ENCODE results near the gene PADI3.

Gene PADI3

DNA sequence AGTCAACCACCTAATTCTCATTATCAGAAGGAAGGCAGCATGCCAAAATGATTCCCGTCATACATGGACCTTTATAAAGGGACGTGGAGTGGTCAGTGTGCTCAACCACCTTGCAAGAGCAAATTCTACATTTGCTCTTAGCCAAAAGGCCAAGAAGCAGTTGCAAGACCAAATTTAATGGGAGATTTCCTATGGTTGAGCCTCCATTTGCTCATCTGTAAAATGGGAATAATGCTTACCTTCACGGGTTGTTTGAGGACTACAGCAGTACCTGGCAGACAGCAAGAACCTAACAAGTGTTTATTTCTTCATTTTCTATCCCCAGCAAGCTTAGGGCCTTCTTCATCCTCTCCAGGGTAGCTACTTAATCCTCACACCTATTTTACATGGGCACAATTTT is 41.7 kb downstream of the PADI3 start:
- H3K4me3 ChIP-seq (ENCODE audit: low read length): no peak overlapping the region
- TF ChIP-seq, protein P1, sequence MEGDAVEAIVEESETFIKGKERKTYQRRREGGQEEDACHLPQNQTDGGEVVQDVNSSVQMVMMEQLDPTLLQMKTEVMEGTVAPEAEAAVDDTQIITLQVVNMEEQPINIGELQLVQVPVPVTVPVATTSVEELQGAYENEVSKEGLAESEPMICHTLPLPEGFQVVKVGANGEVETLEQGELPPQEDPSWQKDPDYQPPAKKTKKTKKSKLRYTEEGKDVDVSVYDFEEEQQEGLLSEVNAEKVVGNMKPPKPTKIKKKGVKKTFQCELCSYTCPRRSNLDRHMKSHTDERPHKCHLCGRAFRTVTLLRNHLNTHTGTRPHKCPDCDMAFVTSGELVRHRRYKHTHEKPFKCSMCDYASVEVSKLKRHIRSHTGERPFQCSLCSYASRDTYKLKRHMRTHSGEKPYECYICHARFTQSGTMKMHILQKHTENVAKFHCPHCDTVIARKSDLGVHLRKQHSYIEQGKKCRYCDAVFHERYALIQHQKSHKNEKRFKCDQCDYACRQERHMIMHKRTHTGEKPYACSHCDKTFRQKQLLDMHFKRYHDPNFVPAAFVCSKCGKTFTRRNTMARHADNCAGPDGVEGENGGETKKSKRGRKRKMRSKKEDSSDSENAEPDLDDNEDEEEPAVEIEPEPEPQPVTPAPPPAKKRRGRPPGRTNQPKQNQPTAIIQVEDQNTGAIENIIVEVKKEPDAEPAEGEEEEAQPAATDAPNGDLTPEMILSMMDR (conservative IDR thresholded peaks at IDR 0.05; ENCODE audit: low read length): no peak
- no peak for DNase-seq (ENCODE audit: low read depth)

DNA sequence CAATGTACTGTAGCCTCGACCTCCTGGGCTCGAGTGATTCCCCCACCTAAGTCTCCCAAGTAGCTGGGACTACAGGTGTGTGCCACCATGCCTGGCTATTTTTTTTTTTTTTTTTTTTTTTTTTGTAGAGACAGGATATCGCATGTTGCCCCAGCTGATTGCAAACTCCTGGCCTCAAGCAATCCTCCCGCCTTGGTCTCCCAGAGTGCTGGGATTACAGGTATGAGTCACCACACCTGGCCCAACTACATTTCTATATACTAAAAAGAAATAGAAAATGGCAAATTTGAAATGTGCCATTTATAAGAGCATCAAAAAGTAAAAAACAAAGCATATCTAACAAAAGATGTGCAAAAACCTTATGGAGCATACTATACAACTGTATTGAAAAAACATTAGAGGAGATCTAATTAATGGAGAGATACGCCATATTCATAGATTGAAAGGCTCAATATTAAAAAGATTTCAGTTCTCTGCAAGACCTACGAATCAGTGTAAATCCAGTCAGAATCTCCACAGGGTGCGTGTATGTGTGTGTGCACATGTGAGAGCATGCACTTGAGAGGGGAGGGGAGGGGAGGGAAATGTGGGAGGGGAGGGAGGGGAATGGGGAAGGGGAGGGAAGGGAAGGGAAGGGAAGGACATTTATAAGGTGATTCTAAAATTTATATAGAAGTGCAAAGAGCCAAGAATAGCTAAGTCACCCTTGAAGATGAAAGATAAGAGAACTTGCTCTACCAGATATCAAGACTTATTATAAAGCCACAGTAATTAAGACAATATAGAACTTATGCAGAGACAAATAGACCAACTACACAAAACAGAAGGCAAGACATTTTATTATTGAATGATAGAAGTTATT is 43.6 kb downstream of the PADI3 start:
- no peak for DNase-seq (ENCODE audit: low read depth)
- no peak overlapping the region for H3K4me3 ChIP-seq (ENCODE audit: low read length)
- TF ChIP-seq, protein P1 (conservative IDR thresholded peaks at IDR 0.05; ENCODE audit: low read length): no peak

DNA sequence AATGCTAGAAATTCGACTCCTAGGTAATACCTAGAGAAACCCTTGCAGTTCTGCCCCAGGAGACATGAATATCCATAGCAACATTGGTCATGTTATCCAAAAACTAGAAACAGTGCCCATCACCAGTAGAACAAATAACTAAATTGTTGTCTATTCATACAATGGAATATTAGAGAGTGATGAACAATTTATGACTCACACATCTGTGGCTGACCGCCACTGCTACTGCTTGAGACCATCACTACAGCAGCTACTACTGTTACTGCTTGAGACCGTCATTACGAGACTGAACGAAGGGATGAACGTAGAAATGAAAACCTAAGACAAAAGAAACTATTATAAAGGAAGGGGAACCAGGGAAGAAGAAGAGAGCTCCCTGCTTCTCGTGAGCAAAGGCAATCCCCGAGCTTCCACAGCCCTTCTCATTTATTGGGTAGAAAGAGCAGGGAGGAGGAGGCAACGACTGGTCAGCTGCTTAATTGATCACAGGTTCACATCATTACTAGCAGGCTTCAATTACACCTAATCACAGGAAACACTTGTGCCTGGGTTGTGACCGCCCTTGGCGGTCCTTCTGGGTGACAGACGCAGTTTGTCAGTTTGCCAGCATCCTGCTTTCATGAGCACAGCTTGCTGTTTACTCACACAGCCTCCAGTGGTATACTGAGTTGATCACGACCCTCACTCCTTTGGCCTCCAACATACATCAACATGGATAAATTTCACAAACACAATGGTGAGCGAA is 45.0 kb downstream of the PADI3 start:
- TF ChIP-seq, protein P1 (conservative IDR thresholded peaks at IDR 0.05; ENCODE audit: low read length): no peak

DNA sequence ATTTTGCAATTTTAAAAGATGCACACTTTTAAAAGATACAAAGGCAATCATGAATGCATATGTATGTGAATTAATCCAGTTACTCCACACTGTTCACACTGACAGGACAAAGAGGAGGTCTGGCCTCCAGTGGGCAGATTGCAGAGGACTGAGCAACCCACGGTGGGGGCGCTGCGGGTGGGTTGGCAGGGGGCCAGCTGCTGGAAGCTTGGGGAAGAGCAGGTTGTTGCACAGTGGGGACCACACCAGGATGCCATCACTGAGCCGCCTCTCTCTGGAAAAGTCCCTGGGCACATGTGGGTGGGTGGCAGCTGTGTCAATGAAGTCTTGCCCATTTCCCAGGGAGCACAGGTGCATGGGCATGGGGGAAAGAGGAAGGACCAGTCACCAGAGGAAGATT is 46.4 kb downstream of the PADI3 start:
- TF ChIP-seq, protein P1 (conservative IDR thresholded peaks at IDR 0.05; ENCODE audit: low read length): no peak
- DNase-seq (ENCODE audit: low read depth): no peak
- no peak overlapping the region for H3K4me3 ChIP-seq (ENCODE audit: low read length)

More for the DNA sequence above, 45.0 kb downstream of the PADI3 start:
- DNase-seq (ENCODE audit: low read depth): no peak
- H3K4me3 ChIP-seq (ENCODE audit: low read length): no peak overlapping the region

DNA sequence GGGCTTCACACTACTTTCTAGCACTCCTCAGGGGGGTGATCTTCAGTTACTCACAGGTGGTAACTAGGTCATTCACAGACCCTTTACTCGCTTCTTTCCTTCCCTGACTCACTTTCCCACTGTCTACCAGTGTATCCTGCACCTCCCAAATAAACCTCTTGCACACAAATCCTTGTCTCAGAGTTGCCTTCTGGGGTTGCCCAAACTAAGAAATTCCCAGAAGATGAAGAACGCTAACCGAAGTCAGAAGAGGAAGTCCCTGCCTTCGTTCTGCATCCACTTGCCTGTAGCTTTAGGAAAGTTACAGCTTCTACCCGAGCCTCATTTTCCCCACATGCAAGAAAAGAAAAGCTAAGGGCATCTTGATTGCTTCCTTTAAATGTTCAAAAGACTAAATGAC is 47.2 kb downstream of the PADI3 start:
- no peak overlapping the region for H3K4me3 ChIP-seq (ENCODE audit: low read length)
- TF ChIP-seq, protein P1 (conservative IDR thresholded peaks at IDR 0.05; ENCODE audit: low read length): no peak
- DNase-seq (ENCODE audit: low read depth): no peak

DNA sequence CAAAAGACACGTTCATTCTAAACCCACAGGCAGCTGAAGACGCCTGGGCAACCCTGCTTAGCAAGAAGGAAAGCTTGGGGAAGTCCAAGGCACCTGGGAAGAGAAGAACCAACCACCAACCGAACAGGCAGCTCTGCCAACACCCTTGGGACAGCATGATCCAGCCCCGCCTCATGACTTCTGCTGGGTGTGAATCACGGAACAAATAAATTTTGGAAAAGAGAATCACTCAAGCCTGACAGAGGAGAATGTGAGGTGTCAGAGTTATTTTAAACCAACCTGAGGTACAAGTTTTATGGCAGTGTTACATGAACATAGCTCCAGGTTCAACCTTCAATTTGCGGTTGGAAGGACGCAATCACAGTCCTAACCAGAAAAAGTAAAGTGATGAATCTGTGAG is 49.1 kb downstream of the PADI3 start:
- no peak for DNase-seq (ENCODE audit: low read depth)
- H3K4me3 ChIP-seq (ENCODE audit: low read length): no peak overlapping the region

More for the DNA sequence above, 49.1 kb downstream of the PADI3 start:
- TF ChIP-seq, protein P1 (conservative IDR thresholded peaks at IDR 0.05; ENCODE audit: low read length): no peak
